ENCODE measurements around the gene PDZRN4.

The PDZRN4 gene

GRCh38 chr12:41460906-41461305, 272.8 kb downstream of the PDZRN4 start:
- Histone ChIP-seq H3K36me3 (replicated peaks; ENCODE audit: low read depth, low read length) (no peaks in the 10 kb centered on the region), H2AFZ (ENCODE audit: low read depth, low read length) (no peak overlapping the region), H3K4me1 (ENCODE audit: low read length) (no peaks in the 10 kb centered on the region), H3K27me3 (ENCODE audit: low read depth, low read length) (no peaks in the 10 kb centered on the region), H3K9ac (ENCODE audit: low read length) (no peak overlapping the region), H3K4me2 (ENCODE audit: low read length) (no peak overlapping the region), H4K20me1 (ENCODE audit: insufficient read depth, low read length) (no peaks in the 10 kb centered on the region), H3K27ac (ENCODE audit: low read length) (no peak overlapping the region), H3K4me3 (ENCODE audit: low read length) (no peak overlapping the region), H3K79me2 (ENCODE audit: low read length) (no peaks in the 10 kb centered on the region), H3K9me3 (ENCODE audit: insufficient read depth, low read length) (no peaks in the 10 kb centered on the region)
- TF ChIP-seq CTCF (IDR thresholded peaks at IDR 0.05; ENCODE audit: low read depth, low read length) (no peak), EZH2phosphoT487 (IDR thresholded peaks at IDR 0.05; ENCODE audit: low read depth) (no peak)

- no peaks in the 10 kb centered on the region for H3K4me1 ChIP-seq (ENCODE audit: low read length)
- no peak overlapping the region for H3K4me3 ChIP-seq (ENCODE audit: low read length)
- no peak for TF ChIP-seq CTCF (IDR thresholded peaks at IDR 0.05; ENCODE audit: low read depth, low read length)
- TF ChIP-seq EZH2phosphoT487 (IDR thresholded peaks at IDR 0.05; ENCODE audit: low read depth) = no peak
- H4K20me1 ChIP-seq (ENCODE audit: insufficient read depth, low read length) = no peaks in the 10 kb centered on the region
- no peak overlapping the region for H3K9ac ChIP-seq (ENCODE audit: low read length)
- H3K4me2 ChIP-seq (ENCODE audit: low read length) = no peak overlapping the region
- H3K27me3 ChIP-seq (ENCODE audit: low read depth, low read length) = no peaks in the 10 kb centered on the region
- H3K79me2 ChIP-seq (ENCODE audit: low read length) = no peaks in the 10 kb centered on the region
- no peak overlapping the region for H2AFZ ChIP-seq (ENCODE audit: low read depth, low read length)
- no peaks in the 10 kb centered on the region for H3K36me3 ChIP-seq (replicated peaks; ENCODE audit: low read depth, low read length)
- H3K9me3 ChIP-seq (ENCODE audit: insufficient read depth, low read length) = no peaks in the 10 kb centered on the region
- no peak overlapping the region for H3K27ac ChIP-seq (ENCODE audit: low read length)
These were observed 274.2 kb downstream of the PDZRN4 start for GRCh38 chr12:41462312-41462711.

- no peak overlapping the region for H3K4me3 ChIP-seq (ENCODE audit: low read length)
- H3K27ac ChIP-seq (ENCODE audit: low read length) = no peak overlapping the region
- H3K4me1 ChIP-seq (ENCODE audit: low read length) = peaks cover under 1% of the 10 kb centered on the region; the same call in 1 of the 2 replicates
- no peaks in the 10 kb centered on the region for H3K36me3 ChIP-seq (replicated peaks; ENCODE audit: low read depth, low read length)
- no peaks in the 10 kb centered on the region for H3K79me2 ChIP-seq (ENCODE audit: low read length)
- no peaks in the 10 kb centered on the region for H3K9me3 ChIP-seq (ENCODE audit: insufficient read depth, low read length)
- no peak overlapping the region for H3K4me2 ChIP-seq (ENCODE audit: low read length)
- TF ChIP-seq EZH2phosphoT487 (IDR thresholded peaks at IDR 0.05; ENCODE audit: low read depth) (no peak), CTCF (IDR thresholded peaks at IDR 0.05; ENCODE audit: low read depth, low read length) (no peak)
- no peak overlapping the region for H2AFZ ChIP-seq (ENCODE audit: low read depth, low read length)
- no peak overlapping the region for H3K9ac ChIP-seq (ENCODE audit: low read length)
- H3K27me3 ChIP-seq (ENCODE audit: low read depth, low read length) = no peaks in the 10 kb centered on the region
- H4K20me1 ChIP-seq (ENCODE audit: insufficient read depth, low read length) = no peaks in the 10 kb centered on the region
These were observed 277.4 kb downstream of the PDZRN4 start for GRCh38 chr12:41465526-41465925.

GRCh38 chr12:41466300-41466699, 278.2 kb downstream of the PDZRN4 start:
- Histone ChIP-seq H3K4me2 (ENCODE audit: low read length) (no peak overlapping the region), H3K9ac (ENCODE audit: low read length) (no peak overlapping the region), H3K4me3 (ENCODE audit: low read length) (no peak overlapping the region), H3K4me1 (ENCODE audit: low read length) (peaks cover 7% of the 10 kb centered on the region), H3K9me3 (ENCODE audit: insufficient read depth, low read length) (no peaks in the 10 kb centered on the region), H4K20me1 (ENCODE audit: insufficient read depth, low read length) (no peaks in the 10 kb centered on the region), H3K27me3 (ENCODE audit: low read depth, low read length) (no peaks in the 10 kb centered on the region), H3K27ac (ENCODE audit: low read length) (no peak overlapping the region), H3K79me2 (ENCODE audit: low read length) (no peaks in the 10 kb centered on the region), H3K36me3 (replicated peaks; ENCODE audit: low read depth, low read length) (no peaks in the 10 kb centered on the region), H2AFZ (ENCODE audit: low read depth, low read length) (no peak overlapping the region)
- TF ChIP-seq EZH2phosphoT487 (IDR thresholded peaks at IDR 0.05; ENCODE audit: low read depth) = no peak
- TF ChIP-seq CTCF (IDR thresholded peaks at IDR 0.05; ENCODE audit: low read depth, low read length) = no peak

Data from OCI-LY3 (cell line).